Right lobe of liver (tissue), 4 donors: ENCODE results near the gene MRPL12.

Experiments
- CTCF ChIP-seq, 4 donors: fragments of 200-600 bp in 3 of 4; fragments of 450-650 bp in 1 of 4; IDR thresholded peaks; one replicate each; pipeline versions ENCODE4 v1.5.1 to v1.8.0; 2016 to 2022; ENCODE audit warnings: antibody characterized with exemption in 4 of 4, mild to moderate bottlenecking in 2 of 4
- POLR2A ChIP-seq: fragments of 450-650 bp; IDR thresholded peaks from one replicate; pipeline ENCODE4 v1.6.1; 2017; ENCODE audit warnings: antibody characterized with exemption, mild to moderate bottlenecking
- donor health status: DM: no; HTN: no; CAD: no.
- donor health status: DM: no; HTN: no; CAD: no.
- donor health status: DM: no; HTN: yes; CAD: no.

GRCh38 chr17:81710514-81711308, 7.5 kb downstream of the MRPL12 start:
- TF ChIP-seq CTCF (IDR thresholded peaks at IDR 0.05) (no peak), POLR2A (peak; percentile 30)
